Astrocyte of the cerebellum (primary cell): ENCODE measurements around the gene TENM3.

ENCODE experiments used
- DNase-seq: peaks from one replicate; pipeline ENCODE4 v3.0.0-alpha.2; 2011; ENCODE audit warnings: low read depth
- H3K4me3 ChIP-seq: 2 replicates; pipeline ENCODE4 v1.5.1; 2011; ENCODE audit warnings: mild to moderate bottlenecking, low read depth, low read length, moderate library complexity
- in situ Hi-C: cut with HindIII; loops from 2 replicates; pipeline ENCODE4 v1.10.0; 2017; ENCODE audit warnings: low sequenced_read_pairs
- TF ChIP-seq, protein P1 (sequence below): IDR thresholded peaks from 2 replicates; pipeline ENCODE4 v1.5.1; 2012; ENCODE audit warnings: low read length, low read depth, moderate library complexity, mild to moderate bottlenecking; ENCODE audit errors: missing control alignments

TENM3 gene

DNA sequence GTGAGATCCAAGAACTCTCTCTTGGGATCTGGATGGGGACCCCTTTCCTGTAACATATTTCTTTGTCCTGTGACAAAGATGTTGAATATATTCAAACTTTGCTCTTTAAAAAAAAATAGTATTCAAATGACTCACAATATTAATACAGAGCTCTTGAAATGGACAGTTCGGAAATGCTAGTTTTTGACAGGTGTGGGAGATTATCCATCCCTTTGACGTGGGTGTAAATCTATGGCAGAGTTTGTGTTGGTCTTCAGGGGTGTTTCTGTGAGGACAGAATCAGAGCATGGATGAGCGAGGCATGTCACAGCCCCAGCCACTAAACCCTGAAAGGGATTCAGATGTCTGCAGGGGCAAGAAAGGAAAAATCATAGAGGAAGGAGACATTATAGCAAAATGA lies 25.8 kb downstream of the TENM3 start:
- DNase-seq: no peak
- no peak overlapping the region for H3K4me3 ChIP-seq
- TF ChIP-seq, protein P1, sequence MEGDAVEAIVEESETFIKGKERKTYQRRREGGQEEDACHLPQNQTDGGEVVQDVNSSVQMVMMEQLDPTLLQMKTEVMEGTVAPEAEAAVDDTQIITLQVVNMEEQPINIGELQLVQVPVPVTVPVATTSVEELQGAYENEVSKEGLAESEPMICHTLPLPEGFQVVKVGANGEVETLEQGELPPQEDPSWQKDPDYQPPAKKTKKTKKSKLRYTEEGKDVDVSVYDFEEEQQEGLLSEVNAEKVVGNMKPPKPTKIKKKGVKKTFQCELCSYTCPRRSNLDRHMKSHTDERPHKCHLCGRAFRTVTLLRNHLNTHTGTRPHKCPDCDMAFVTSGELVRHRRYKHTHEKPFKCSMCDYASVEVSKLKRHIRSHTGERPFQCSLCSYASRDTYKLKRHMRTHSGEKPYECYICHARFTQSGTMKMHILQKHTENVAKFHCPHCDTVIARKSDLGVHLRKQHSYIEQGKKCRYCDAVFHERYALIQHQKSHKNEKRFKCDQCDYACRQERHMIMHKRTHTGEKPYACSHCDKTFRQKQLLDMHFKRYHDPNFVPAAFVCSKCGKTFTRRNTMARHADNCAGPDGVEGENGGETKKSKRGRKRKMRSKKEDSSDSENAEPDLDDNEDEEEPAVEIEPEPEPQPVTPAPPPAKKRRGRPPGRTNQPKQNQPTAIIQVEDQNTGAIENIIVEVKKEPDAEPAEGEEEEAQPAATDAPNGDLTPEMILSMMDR: no peak
- in situ Hi-C loops: loop anchor here (5.0 kb wide), 1 partner anchor 33 kb away; no protein-coding TSS in a partner anchor

DNA sequence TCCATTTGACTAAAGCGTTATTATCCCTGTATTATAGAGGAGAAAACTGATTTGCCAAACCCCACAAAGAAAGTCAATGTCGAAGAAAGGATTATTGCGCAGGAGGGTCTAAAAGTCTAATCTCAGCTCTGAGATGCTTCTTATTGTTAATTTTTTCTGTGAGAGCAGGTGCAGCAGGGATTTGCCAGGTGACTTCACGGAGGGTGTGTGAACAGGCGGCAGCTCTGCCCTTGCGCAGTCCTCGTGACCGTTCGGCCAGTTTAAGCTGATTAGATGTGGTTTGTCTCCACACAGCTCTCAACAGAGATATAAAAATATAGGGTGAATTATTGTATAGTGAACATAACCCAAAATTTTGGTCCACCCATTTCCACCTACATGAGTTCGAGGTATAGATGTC lies 28.5 kb downstream of the TENM3 start:
- DNase-seq: no peak
- H3K4me3 ChIP-seq: no peak overlapping the region
- in situ Hi-C loops: no loop called here
- TF ChIP-seq, protein P1: no peak

DNA sequence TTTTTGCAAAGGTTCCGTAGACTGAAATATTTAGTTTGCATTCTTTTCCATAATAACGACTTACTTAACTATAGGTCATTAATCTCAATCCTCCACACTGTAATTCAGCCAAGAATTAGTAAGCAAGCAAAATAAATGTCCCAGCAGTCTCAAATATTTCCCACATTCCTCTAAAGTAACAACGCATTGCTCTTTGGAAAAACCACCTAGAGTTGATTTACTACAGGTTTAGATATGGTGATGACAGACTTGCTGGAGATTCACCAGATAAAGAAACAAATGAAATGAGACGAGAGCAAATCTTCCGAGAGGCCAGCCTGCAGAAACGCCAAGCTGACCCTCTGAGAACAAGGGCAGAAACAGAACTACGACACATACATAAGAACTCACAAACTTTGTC lies 28.9 kb downstream of the TENM3 start:
- in situ Hi-C loops: no loop called here
- TF ChIP-seq, protein P1: no peak
- no peak for DNase-seq
- H3K4me3 ChIP-seq: no peak overlapping the region

DNA sequence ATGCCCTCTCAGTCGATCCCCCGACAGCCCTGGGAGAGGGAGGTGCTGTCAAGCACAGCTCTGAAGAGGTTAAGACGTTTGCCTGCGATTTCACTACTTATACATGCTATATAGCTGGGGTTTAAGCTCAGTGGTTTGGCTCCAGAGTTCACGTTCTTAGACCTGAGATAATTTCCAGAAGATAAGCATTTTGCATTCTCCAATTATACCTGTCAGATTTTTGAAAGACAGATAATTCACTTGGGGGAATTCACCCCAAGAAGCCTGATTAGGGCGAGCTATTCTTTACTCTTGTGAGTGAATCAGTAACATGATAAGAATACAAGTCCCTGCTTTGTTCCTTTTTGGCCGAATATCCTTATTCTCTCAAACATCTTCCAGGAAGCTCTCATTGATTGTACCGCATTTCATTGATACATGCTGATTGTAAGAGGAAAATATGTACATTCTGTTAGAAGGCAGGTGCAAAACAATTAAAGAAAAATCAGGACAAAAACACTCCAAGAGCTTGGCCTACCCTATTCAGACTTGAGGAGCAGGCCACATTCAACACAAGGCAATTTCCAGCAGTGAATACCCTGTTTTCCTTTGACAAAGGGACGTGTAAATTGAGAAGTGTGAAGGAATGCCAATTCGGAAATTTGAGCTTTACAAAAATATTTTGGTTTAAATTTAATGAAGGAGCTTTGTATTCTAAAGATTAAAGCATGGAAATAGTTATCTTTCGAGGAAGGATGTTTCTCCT lies 30.2 kb downstream of the TENM3 start:
- no peak for DNase-seq
- in situ Hi-C loops: no loop called here
- TF ChIP-seq, protein P1: no peak
- H3K4me3 ChIP-seq: no peak overlapping the region

DNA sequence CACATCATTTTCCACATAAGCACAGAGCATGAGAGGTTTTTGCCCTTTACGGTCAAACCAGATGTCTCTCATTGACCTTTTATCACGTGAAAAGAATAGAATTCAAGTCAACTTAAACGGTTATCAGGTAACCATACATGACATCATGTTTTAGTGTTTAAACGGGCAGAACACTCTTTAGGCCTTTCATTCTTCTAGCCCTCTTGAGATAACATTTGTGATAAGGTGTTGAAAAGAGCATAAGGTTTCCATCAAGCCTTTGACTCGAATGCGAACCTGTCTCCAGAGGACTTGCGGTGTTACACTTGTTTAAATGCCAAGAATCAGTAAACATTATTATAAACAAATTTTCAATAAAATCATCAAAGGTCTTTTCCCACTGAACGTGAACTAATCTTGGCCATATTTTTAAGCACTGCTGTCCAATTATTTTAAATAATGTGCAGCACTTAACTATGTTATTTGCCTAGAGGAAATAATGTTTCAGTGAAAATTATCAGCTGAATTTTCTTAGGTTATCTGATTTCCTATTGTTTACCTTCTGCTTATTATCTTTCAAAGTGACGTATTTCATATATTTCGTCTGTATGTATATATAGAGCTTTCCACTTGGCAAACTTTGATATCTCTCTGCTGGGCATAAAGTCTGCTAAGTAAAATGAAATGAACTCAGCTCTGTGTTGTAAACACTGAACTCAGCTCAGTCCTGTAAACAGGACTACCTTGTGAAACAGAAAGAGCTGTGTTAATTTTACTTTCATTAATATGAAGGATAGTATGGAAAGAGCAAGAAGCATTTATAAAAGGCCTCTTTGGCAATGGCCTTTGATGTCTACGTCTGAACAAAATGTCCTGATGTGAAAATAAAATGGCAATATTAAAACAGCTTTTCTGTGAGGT lies 33.3 kb downstream of the TENM3 start:
- in situ Hi-C loops: no loop called here
- H3K4me3 ChIP-seq: no peak overlapping the region
- DNase-seq: no peak
- TF ChIP-seq, protein P1: no peak

DNA sequence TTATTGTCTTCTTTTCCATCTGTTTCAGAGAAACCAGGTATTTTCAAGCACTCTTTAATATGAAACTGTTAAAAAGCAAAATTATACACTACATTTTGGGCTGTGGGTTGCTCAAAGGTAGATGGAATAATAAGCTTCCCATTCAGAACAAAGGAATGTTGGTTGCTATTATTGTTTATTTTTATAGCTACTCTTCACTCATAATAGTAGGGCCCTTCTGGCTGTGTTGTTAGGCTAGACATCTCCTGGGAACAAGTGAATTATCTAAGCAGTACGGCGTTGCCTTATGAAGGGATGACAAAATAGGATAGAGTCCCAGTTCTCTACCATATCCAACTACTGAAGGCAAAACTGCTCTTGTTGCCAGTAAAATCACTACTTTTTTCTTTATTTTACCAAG lies 34.2 kb downstream of the TENM3 start:
- TF ChIP-seq, protein P1: no peak

More for the DNA sequence above, 34.2 kb downstream of the TENM3 start:
- in situ Hi-C loops: no loop called here
- H3K4me3 ChIP-seq: no peak overlapping the region
- no peak for DNase-seq
